ENCODE data around the gene WDR41. TPM values are rescaled to one million over a fixed set of nuclear protein-coding genes. Genes with fewer than 3 reads are reported as not detected.

The WDR41 gene, protein sequence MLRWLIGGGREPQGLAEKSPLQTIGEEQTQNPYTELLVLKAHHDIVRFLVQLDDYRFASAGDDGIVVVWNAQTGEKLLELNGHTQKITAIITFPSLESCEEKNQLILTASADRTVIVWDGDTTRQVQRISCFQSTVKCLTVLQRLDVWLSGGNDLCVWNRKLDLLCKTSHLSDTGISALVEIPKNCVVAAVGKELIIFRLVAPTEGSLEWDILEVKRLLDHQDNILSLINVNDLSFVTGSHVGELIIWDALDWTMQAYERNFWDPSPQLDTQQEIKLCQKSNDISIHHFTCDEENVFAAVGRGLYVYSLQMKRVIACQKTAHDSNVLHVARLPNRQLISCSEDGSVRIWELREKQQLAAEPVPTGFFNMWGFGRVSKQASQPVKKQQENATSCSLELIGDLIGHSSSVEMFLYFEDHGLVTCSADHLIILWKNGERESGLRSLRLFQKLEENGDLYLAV
- total RNA-seq = 85.2 and 108 TPM in 2 replicates

DNA sequence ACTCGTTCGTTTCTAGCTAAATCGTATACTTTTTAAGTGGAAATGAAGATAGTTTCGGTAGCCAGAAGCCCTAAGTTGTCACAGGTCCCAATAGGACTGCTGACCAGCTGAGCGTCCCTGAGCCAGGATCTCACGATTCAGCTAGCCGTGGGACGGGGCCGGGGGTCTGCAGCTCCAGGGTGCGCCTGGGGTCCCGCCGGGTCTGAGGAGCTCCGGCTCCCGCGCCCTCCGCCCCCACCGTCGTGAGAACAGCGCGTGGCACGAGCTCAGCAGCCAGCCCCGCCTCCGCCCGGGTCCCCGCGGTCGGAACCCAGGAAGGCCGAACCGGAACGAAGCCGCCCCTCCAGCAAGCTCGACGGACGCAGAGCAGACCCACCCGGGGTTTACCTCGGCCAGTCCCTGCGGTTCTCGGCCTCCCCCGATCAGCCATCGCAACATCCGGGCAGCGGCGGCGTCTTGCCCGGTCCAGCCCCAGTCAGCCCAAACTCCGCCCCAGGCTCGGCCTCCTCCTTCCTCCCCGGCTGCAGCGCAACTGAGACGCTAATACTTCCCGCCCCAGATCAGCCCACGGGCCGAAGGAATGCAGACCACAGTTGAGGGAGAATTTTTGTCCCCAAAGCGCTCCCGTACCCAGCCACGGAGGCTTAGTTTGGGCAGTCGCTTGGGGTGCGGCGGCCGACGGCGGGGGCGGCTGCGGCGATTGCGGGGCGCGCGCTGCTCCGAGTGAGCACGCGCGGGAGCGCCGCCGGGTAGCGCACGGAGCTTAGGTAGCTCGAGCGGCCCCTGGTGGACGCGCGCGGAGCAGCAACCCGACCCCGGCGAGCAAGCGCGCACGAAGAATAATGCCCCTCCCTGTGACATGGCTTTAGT is at the start of gene WDR41:
TSS of gene WDR41 (minus strand) at position 534 of the 870 bp plus-strand sequence. CDS start at position 438, 96 bp downstream.

Other genes with a start within 250 kb of the WDR41 start
- gene OTP, start 146.4 kb upstream of the WDR41 start, total RNA-seq = not detected in 2 replicates

Measured in placental epithelial cell (primary cell).